ENCODE measurements around the gene KRT72. TPM values are rescaled to one million over a fixed set of nuclear protein-coding genes. Genes with fewer than 3 reads are reported as not detected.

Gene KRT72
- total RNA-seq, 1 experiment from 2014 or later, result not detected

DNA sequence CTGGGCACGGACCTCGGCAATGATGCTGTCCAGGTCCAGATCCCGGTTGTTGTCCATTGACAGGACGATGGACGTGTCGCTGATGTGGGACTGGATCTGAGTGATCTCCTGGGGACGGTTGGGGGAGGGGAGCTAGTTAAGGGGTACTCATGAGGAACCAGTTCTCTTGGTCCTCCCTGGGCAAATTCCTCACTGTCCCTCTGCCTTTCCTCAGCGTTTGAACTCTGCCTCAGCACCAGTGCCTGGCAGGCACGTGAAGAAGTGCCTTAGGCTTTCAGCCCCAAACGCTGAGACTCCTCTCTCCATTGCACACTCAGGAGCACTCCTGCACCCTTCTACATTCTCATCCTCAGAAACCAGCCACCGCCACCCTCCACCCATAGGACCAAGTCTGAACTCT is 9.7 kb downstream of the KRT72 start:
- Histone ChIP-seq H3K79me2 (ENCODE audit: low read depth) (no peaks in the 10 kb centered on the region), H3K4me3 (no peak overlapping the region), H3F3A (ENCODE audit: insufficient read depth, low read depth) (no peaks in the 10 kb centered on the region), H3K36me3 (ENCODE audit: low read depth) (no peaks in the 10 kb centered on the region), H2AFZ (no peak overlapping the region), H3K9me2 (ENCODE audit: insufficient read depth) (no peaks in the 10 kb centered on the region), H3K9me3 (ENCODE audit: insufficient read depth, low read depth) (no peaks in the 10 kb centered on the region), H3K4me1 (replicated peaks; ENCODE audit: insufficient read depth) (no peaks in the 10 kb centered on the region), H3K27me3 (ENCODE audit: insufficient read depth, low read depth) (no peaks in the 10 kb centered on the region), H3K4me2 (no peak overlapping the region), H3K27ac (no peak overlapping the region), H4K20me1 (ENCODE audit: insufficient read depth) (no peaks in the 10 kb centered on the region)
- TF ChIP-seq EZH2 (IDR thresholded peaks at IDR 0.05; ENCODE audit: low read depth), result no peak
- TF ChIP-seq, protein P1, sequence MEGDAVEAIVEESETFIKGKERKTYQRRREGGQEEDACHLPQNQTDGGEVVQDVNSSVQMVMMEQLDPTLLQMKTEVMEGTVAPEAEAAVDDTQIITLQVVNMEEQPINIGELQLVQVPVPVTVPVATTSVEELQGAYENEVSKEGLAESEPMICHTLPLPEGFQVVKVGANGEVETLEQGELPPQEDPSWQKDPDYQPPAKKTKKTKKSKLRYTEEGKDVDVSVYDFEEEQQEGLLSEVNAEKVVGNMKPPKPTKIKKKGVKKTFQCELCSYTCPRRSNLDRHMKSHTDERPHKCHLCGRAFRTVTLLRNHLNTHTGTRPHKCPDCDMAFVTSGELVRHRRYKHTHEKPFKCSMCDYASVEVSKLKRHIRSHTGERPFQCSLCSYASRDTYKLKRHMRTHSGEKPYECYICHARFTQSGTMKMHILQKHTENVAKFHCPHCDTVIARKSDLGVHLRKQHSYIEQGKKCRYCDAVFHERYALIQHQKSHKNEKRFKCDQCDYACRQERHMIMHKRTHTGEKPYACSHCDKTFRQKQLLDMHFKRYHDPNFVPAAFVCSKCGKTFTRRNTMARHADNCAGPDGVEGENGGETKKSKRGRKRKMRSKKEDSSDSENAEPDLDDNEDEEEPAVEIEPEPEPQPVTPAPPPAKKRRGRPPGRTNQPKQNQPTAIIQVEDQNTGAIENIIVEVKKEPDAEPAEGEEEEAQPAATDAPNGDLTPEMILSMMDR (conservative IDR thresholded peaks at IDR 0.05), result no peak
- POLR2A ChIA-PET (ENCODE audit: unreplicated experiment), result no interaction called here
- no TSS peak for BruUV-seq (replicated peaks)
- CTCF ChIA-PET, result no interaction called here
- DNase-seq, result no peak
- intact Hi-C loops (cut with micrococcal nuclease; ENCODE audit: unreplicated experiment), result no loop called here

DNA sequence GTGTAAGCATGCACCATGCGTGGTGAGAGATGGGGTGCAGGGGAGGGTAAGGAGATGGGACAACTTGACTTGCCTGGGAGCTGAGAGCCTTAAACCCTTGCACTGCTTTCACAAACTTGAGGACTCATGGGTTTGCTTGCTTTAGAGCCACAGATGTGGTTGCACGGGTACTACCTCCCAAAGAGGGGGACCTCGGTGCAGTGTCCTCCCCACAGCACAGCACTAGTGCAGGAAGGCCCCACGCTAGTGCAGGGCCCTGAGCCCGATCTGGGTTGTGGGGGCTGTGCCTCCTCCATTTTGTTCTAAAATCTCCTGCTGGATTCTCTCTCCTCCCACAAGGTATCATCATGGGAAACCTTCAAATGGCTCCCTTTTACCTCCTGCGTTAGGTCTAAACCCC is 11.2 kb downstream of the KRT72 start:
- no peaks in the 10 kb centered on the region for H3K79me2 ChIP-seq (ENCODE audit: low read depth)
- intact Hi-C loops (cut with micrococcal nuclease; ENCODE audit: unreplicated experiment), result no loop called here
- no peaks in the 10 kb centered on the region for H3K9me2 ChIP-seq (ENCODE audit: insufficient read depth)
- no peak overlapping the region for H3K4me3 ChIP-seq
- no peak for DNase-seq
- no peak overlapping the region for H2AFZ ChIP-seq
- no peaks in the 10 kb centered on the region for H3K9me3 ChIP-seq (ENCODE audit: insufficient read depth, low read depth)
- H3K4me1 ChIP-seq (replicated peaks; ENCODE audit: insufficient read depth), result no peaks in the 10 kb centered on the region
- CTCF ChIA-PET, result no interaction called here
- H3K4me2 ChIP-seq, result no peak overlapping the region
- no peak overlapping the region for H3K27ac ChIP-seq
- TF ChIP-seq, protein P1 (conservative IDR thresholded peaks at IDR 0.05), result no peak
- no peak for TF ChIP-seq EZH2 (IDR thresholded peaks at IDR 0.05; ENCODE audit: low read depth)
- no peaks in the 10 kb centered on the region for H3K27me3 ChIP-seq (ENCODE audit: insufficient read depth, low read depth)
- POLR2A ChIA-PET (ENCODE audit: unreplicated experiment), result interaction anchor here (0.7 kb wide), 1 partner anchor 389 kb away, joined by 4 read pairs; no protein-coding TSS in a partner anchor
- H3K36me3 ChIP-seq (ENCODE audit: low read depth), result no peaks in the 10 kb centered on the region
- H4K20me1 ChIP-seq (ENCODE audit: insufficient read depth), result no peaks in the 10 kb centered on the region
- no TSS peak for BruUV-seq (replicated peaks)
- H3F3A ChIP-seq (ENCODE audit: insufficient read depth, low read depth), result no peaks in the 10 kb centered on the region

DNA sequence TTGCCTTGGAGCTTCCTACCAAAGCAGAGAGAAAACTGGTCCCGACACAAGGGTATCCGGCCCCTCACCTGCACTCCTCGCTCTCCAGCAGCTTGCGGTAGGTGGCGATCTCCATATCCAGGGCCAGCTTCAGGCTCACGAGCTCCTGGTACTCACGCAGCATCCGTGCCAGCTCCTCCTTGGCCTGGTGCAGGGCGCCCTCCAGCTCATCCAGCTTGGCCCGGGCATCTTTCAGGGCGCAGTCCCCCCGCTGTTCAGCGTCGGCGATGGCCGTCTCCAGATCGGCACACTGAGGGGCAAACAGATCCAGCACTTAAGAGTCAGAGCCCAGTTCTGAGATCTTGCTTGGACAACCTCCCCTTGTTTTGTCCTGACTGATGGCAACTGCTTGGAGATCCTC is 13.7 kb downstream of the KRT72 start:
- no TSS peak for BruUV-seq (replicated peaks)
- Histone ChIP-seq H3K79me2 (ENCODE audit: low read depth) (no peaks in the 10 kb centered on the region), H3K4me3 (no peak overlapping the region), H4K20me1 (ENCODE audit: insufficient read depth) (no peaks in the 10 kb centered on the region), H2AFZ (no peak overlapping the region), H3K4me1 (replicated peaks; ENCODE audit: insufficient read depth) (no peaks in the 10 kb centered on the region), H3K9me2 (ENCODE audit: insufficient read depth) (no peaks in the 10 kb centered on the region), H3K9me3 (ENCODE audit: insufficient read depth, low read depth) (no peaks in the 10 kb centered on the region), H3K27me3 (ENCODE audit: insufficient read depth, low read depth) (no peaks in the 10 kb centered on the region), H3K27ac (no peak overlapping the region), H3F3A (ENCODE audit: insufficient read depth, low read depth) (no peaks in the 10 kb centered on the region), H3K36me3 (ENCODE audit: low read depth) (no peaks in the 10 kb centered on the region), H3K4me2 (no peak overlapping the region)
- ChIA-PET POLR2A (ENCODE audit: unreplicated experiment) (no interaction called here), CTCF (interaction anchor here (0.5 kb wide), 1 partner anchor 447 kb away, joined by 6 read pairs; no protein-coding TSS in a partner anchor)
- intact Hi-C loops (cut with micrococcal nuclease; ENCODE audit: unreplicated experiment), result no loop called here
- TF ChIP-seq, protein P1 (conservative IDR thresholded peaks at IDR 0.05), result no peak
- no peak for TF ChIP-seq EZH2 (IDR thresholded peaks at IDR 0.05; ENCODE audit: low read depth)
- no peak for DNase-seq

Measured in PC-9 (cell line).